K562 (cell line): ENCODE data around the gene LAMTOR5. TPM values are rescaled to one million over a fixed set of nuclear protein-coding genes. Genes with fewer than 3 reads are reported as not detected.

Source experiments
- ATAC-seq: fragments of 200-7000 bp; cut with Tn5 transposase; 3 replicates; pipeline ENCODE4 v1.9.1; 2020; ENCODE audit warnings: moderate library complexity
- BruUV-seq: library from RNA; stranded (reverse); fragments of 400-500 nt; replicated peaks from 2 replicates; lab custom pipeline; 2021; lab: Mats Ljungman, UMichigan
- CTCF ChIA-PET: fragments of 300-600 bp; formaldehyde crosslinking; extraction: SDS; loops from one replicate; lab custom pipeline; 2021; ENCODE audit warnings: low intra/inter-chr PET ratio; lab: Yijun Ruan, JAX
- POLR2A ChIA-PET: fragments of 300-600, 350-650 bp; sonication (Branson Sonifier 250); formaldehyde crosslinking; extraction: SDS; loops from one replicate; lab custom pipeline; 2021; ENCODE audit warnings: antibody characterized with exemption, inconsistent platforms; lab: Yijun Ruan, JAX
- DNase-seq, 4 experiments: peaks; one replicate each; pipeline versions ENCODE4 v3.0.0 to v3.0.0-alpha.2; 2011 to 2018; ENCODE audit warnings: low spot score in 3 of 4, mixed read lengths in 3 of 4; ENCODE audit errors: extremely low read depth in 1 of 4
- FAIRE-seq: peaks from 2 replicates; lab custom pipeline; 2011; peaks lifted over from hg19 to GRCh38; lab: Jason Lieb, UNC
- H2AFZ ChIP-seq: 2 replicates; pipeline ENCODE4 v1.6.0; 2011; ENCODE audit warnings: low read depth, low read length, control low read depth, inconsistent platforms
- H3K27ac ChIP-seq: fragments of 200-600 bp; 3 replicates; pipeline ENCODE4 v1.8.0; 2011; ENCODE audit warnings: low read depth, mild to moderate bottlenecking, control low read depth, inconsistent platforms, low read length, moderate library complexity, mixed read lengths; ENCODE audit errors: extremely low read depth
- H3K27me3 ChIP-seq, 2 experiments: fragments of 300-600 bp in 1 of 2; 2 replicates in 1 of 2; 3 replicates in 1 of 2; pipeline versions ENCODE4 v1.6.0 to v1.8.0; 2011; ENCODE audit warnings: inconsistent platforms in 2 of 2, low read length in 2 of 2, mild to moderate bottlenecking in 1 of 2, mixed read lengths in 1 of 2, moderate library complexity in 1 of 2; ENCODE audit not compliant: control insufficient read depth in 2 of 2, insufficient read depth in 2 of 2
- H3K36me3 ChIP-seq: fragments of 300-600 bp; 3 replicates; pipeline ENCODE4 v1.8.0; 2011; ENCODE audit warnings: mild to moderate bottlenecking, low read length, inconsistent platforms; ENCODE audit not compliant: control insufficient read depth, insufficient read depth
- H3K4me1 ChIP-seq, 2 experiments: fragments of 200-600 bp in 1 of 2; replicated peaks in 1 of 2; 2 replicates in 1 of 2; 3 replicates in 1 of 2; pipeline versions ENCODE4 v1.5.1 to v1.8.0; 2011; ENCODE audit warnings: inconsistent platforms in 2 of 2, low read length in 2 of 2, mild to moderate bottlenecking in 1 of 2, mixed read lengths in 1 of 2, moderate library complexity in 1 of 2; ENCODE audit not compliant: control insufficient read depth in 2 of 2, insufficient read depth in 2 of 2
- H3K4me2 ChIP-seq: 2 replicates; pipeline ENCODE4 v1.6.1; 2011; ENCODE audit warnings: low read length, control low read depth, inconsistent platforms, mixed read lengths; ENCODE audit not compliant: insufficient read depth
- H3K4me3 ChIP-seq: fragments of 200-600 bp; sonication (generic), shearing (Covaris generic); 2 replicates; pipeline ENCODE4 v1.5.1; 2016; ENCODE audit warnings: control low read depth, inconsistent platforms
- H3K79me2 ChIP-seq: fragments of 200-600 bp; 3 replicates; pipeline ENCODE4 v1.8.0; 2011; ENCODE audit warnings: low read length, inconsistent platforms; ENCODE audit not compliant: control insufficient read depth, insufficient read depth
- H3K9ac ChIP-seq, 2 experiments: 2 replicates each; pipeline versions ENCODE4 v1.6.0 to v1.6.1; 2011; ENCODE audit warnings: low read depth in 2 of 2, low read length in 2 of 2, control low read depth in 1 of 2, inconsistent platforms in 1 of 2, mild to moderate bottlenecking in 1 of 2, mixed read lengths in 1 of 2; ENCODE audit not compliant: insufficient read depth in 1 of 2
- H3K9me1 ChIP-seq: one replicate; pipeline ENCODE4 v1.6.0; 2011; ENCODE audit warnings: inconsistent platforms, mild to moderate bottlenecking, low read length, moderate library complexity; ENCODE audit not compliant: control insufficient read depth, insufficient read depth
- H3K9me3 ChIP-seq: replicated peaks from 2 replicates; pipeline ENCODE4 v1.5.1; 2011; ENCODE audit warnings: low read depth, low read length, inconsistent platforms; ENCODE audit not compliant: control insufficient read depth, insufficient read depth
- H4K20me1 ChIP-seq: replicated peaks from 2 replicates; pipeline ENCODE4 v1.6.1; 2011; ENCODE audit warnings: low read length, inconsistent platforms, mixed read lengths; ENCODE audit not compliant: control insufficient read depth, insufficient read depth
- BRCA1 ChIP-seq, 2 experiments: fragments of 450-650 bp in 1 of 2; sonication (generic) in 1 of 2; formaldehyde crosslinking in 1 of 2; IDR thresholded peaks; 2 replicates each; pipeline versions ENCODE4 v1.5.0 to v1.6.1; 2017 to 2020; ENCODE audit warnings: mild to moderate bottlenecking in 1 of 2, missing genetic modification reagents in 1 of 2
- C11orf30 ChIP-seq: fragments of 450-650 bp; IDR thresholded peaks from 2 replicates; pipeline ENCODE4 v1.6.1; 2016; ENCODE audit warnings: low read depth, mild to moderate bottlenecking
- CBX1 ChIP-seq: sonication (generic); IDR thresholded peaks from 2 replicates; pipeline ENCODE4 v1.6.1; 2016; ENCODE audit warnings: antibody characterized with exemption, low read depth, mild to moderate bottlenecking
- CCNT2 ChIP-seq: IDR thresholded peaks from 2 replicates; pipeline ENCODE4 v1.6.1; 2011; ENCODE audit warnings: borderline replicate concordance, low read depth, mild to moderate bottlenecking, moderate library complexity, mixed read lengths, low read length; ENCODE audit not compliant: insufficient read length; ENCODE audit errors: extremely low read depth
- CREBBP ChIP-seq: IDR thresholded peaks from one replicate; pipeline ENCODE4 v1.6.1; 2012; ENCODE audit warnings: low read depth, mild to moderate bottlenecking, control low read depth, inconsistent platforms, low read length
- CREM ChIP-seq: IDR thresholded peaks from 2 replicates; pipeline ENCODE4 v1.6.1; 2014; ENCODE audit warnings: antibody characterized with exemption, low read depth
- CTBP1 ChIP-seq: fragments of 450-650 bp; IDR thresholded peaks from 2 replicates; pipeline ENCODE4 v1.6.1; 2016; ENCODE audit warnings: borderline replicate concordance
- GTF2F1 ChIP-seq: IDR thresholded peaks from 2 replicates; pipeline ENCODE4 v1.6.1; 2011; ENCODE audit warnings: low read depth, low read length, improper control_type of control experiment
- IFI16 ChIP-seq: fragments of 250-450 bp; sonication (Bioruptor Pico); IDR thresholded peaks from 2 replicates; pipeline ENCODE4 v2.1.2; 2022; ENCODE audit warnings: mild to moderate bottlenecking, inconsistent platforms
- MBD2 ChIP-seq: sonication (generic); IDR thresholded peaks from 2 replicates; pipeline ENCODE4 v1.6.1; 2016; ENCODE audit warnings: low read depth, borderline replicate concordance
- NCOR1 ChIP-seq: fragments of 450-650 bp; IDR thresholded peaks from 2 replicates; pipeline ENCODE4 v1.6.1; 2016; ENCODE audit warnings: mild to moderate bottlenecking, moderate library complexity
- SMARCB1 ChIP-seq: IDR thresholded peaks from 2 replicates; pipeline ENCODE4 v1.6.1; 2011; ENCODE audit warnings: improper control_type of control experiment, low read depth; ENCODE audit not compliant: insufficient read length
- SNIP1 ChIP-seq: fragments of 450-650 bp; IDR thresholded peaks from 2 replicates; pipeline ENCODE4 v1.7.1; 2017; ENCODE audit warnings: low read depth, mild to moderate bottlenecking
- U2AF2 ChIP-seq: fragments of 200-400 bp; formaldehyde crosslinking; optimal IDR thresholded peaks from 2 replicates; pipeline ENCODE3; 2017; ENCODE audit warnings: low read depth, mild to moderate bottlenecking, low read length
- XRCC3 ChIP-seq: fragments of 450-650 bp; IDR thresholded peaks from 2 replicates; pipeline ENCODE4 v1.6.1; 2017; ENCODE audit warnings: mild to moderate bottlenecking, moderate library complexity
- YBX1 ChIP-seq: fragments of 450-650 bp; IDR thresholded peaks from 2 replicates; pipeline ENCODE4 v1.7.1; 2016; ENCODE audit warnings: mild to moderate bottlenecking
- WGBS: fragments of 100-300 bp; shearing (Covaris generic); methylation state at CpG from one replicate; pipeline ENCODE4 v1.1.6; 2016; ENCODE audit warnings: low coverage, mixed read lengths; ENCODE audit not compliant: insufficient coverage; ENCODE audit errors: missing lambda C conversion rate; 5-methylcytosine and 5-hydroxymethylcytosine counted together
- in situ Hi-C: fragments of 300-500 bp; cut with MboI; formaldehyde crosslinking; loops from 4 replicates; pipeline ENCODE4 v1.15.0; 2018; ENCODE audit warnings: inconsistent platforms, mixed read lengths
- intact Hi-C: fragments of 100-400 bp; cut with micrococcal nuclease; formaldehyde crosslinking; loops from 2 replicates; pipeline ENCODE4 v1.14.2; 2022
- polyA plus RNA-seq, 8 experiments: library from polyadenylated mRNA; depleted of rRNA in 4 of 8; stranded (reverse) in 5 of 8; unstranded in 3 of 8; fragments of >200 nt; fragmentation: Nextera tagmentation in 2 of 8; fragmentation: Illumina TruSeq in 1 of 8; extraction: Ambion mirVana in 2 of 8; extraction: Trizol in 1 of 8; gene quantifications; 2 replicates each; pipeline versions ENCODE4 v1.2.1 to v1.2.3, GENCODE V29; 2011 to 2014; ENCODE audit warnings: inconsistent platforms in 1 of 8, missing spikeins in 1 of 8
- total RNA-seq, 7 experiments: library from RNA; depleted of rRNA in 6 of 7; stranded (reverse); fragments of >200 nt in 6 of 7; fragmentation: Illumina TruSeq in 2 of 7; extraction: Trizol in 2 of 7; gene quantifications; 2 replicates each; pipeline versions ENCODE4 v1.2.1 to v1.2.3, GENCODE V29; 2011 to 2021; ENCODE audit warnings: low replicate concordance in 1 of 7
- TF ChIP-seq, protein P1 (sequence below): sonication (generic); formaldehyde crosslinking; IDR thresholded peaks from 2 replicates; pipeline ENCODE4 v1.8.0; 2022; ENCODE audit warnings: missing genetic modification reagents, mild to moderate bottlenecking, borderline replicate concordance
- TF ChIP-seq, protein P2 (sequence below): fragments of 450-650 bp; IDR thresholded peaks from 2 replicates; pipeline ENCODE4 v1.6.1; 2014; ENCODE audit warnings: low read depth, mild to moderate bottlenecking, moderate library complexity, borderline replicate concordance

The LAMTOR5 gene
- total and polyA plus RNA-seq, 9 of the 15 experiments (the other 6 are each of a cell fraction or from before 2014, with no cell fraction given): 118 to 712 (median 241) TPM

DNA sequence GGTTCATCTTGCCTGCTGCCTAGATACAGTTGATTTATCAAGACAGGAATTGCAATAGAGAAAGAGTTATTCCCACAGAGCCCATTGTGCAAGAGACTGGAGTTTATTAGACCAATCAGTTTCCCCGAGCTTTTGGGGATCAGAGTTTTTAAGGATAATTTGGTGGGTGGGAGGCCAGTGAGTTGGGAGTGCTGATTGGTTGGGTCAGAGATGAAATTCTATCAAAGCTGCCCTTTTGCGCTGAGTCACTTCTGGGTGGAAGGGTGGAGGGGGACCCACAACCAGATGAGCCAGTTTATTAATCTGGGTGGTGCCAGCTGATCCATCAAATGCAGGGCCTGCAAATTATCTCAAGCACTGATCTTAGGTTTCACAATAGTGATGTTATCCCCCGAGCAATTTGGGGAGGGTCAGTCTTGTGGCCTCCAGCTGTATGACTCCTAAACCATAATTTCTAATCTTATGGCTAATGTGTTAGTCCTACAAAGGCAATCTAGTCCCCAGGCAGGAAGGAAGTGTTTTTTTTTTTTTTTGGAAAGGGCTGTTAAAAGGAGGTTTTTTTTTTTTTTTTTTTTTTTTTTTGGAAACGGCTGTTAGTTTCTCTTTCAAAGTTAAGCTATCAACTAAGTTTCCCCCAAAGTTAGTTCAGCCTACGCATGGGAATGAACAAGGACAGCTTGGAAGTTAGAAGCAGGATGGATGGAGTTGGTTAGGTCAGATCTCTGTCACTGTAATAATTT lies 24.1 kb downstream of the LAMTOR5 start (continued):
- TF ChIP-seq, protein P1, sequence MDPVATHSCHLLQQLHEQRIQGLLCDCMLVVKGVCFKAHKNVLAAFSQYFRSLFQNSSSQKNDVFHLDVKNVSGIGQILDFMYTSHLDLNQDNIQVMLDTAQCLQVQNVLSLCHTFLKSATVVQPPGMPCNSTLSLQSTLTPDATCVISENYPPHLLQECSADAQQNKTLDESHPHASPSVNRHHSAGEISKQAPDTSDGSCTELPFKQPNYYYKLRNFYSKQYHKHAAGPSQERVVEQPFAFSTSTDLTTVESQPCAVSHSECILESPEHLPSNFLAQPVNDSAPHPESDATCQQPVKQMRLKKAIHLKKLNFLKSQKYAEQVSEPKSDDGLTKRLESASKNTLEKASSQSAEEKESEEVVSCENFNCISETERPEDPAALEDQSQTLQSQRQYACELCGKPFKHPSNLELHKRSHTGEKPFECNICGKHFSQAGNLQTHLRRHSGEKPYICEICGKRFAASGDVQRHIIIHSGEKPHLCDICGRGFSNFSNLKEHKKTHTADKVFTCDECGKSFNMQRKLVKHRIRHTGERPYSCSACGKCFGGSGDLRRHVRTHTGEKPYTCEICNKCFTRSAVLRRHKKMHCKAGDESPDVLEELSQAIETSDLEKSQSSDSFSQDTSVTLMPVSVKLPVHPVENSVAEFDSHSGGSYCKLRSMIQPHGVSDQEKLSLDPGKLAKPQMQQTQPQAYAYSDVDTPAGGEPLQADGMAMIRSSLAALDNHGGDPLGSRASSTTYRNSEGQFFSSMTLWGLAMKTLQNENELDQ (CRISPR knock-in tag): no peak
- TF ChIP-seq NCOR1 (no peak), CTBP1 (no peak)
- TF ChIP-seq, all 486 proteins: peak for 12

DNA sequence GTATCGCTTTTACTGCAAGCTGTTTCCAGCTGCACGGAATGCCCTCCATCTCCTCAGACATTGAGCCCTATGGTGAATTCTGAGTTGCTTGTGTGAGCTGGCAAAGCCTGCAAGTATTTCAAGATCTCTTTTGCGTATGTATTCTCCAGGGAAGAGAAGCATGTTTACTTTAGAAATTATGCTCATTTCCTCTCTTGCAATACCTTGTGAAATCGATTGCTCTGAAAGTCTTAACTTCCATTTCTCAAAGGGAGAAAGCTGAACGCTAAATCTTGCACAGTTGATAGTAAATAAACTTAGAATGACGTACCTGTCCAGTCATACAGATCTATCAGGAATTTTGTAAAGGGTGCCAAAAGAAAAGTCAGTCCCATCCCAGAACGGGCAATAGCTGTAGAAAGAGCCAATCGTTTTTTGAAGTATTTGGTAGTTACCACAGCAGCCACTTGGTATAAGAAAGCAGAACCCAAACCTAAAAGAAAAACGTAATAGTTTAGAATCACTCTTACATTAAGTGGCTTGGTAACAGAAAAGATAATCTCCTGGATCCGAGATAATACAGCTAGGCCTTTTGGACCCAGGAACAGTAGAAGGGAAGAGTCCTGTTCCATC lies 26.7 kb downstream of the LAMTOR5 start:
- 85% methylated on average over 9 of the region's 10 CpGs for WGBS
- no peaks in the 10 kb centered on the region for H3K9me1 ChIP-seq
- H3K36me3 ChIP-seq: peaks cover 64% of the 10 kb centered on the region
- DNase-seq: no peak
- no peak overlapping the region for H2AFZ ChIP-seq
- H3K9me3 ChIP-seq: no peaks in the 10 kb centered on the region
- H3K27me3 ChIP-seq: no peaks in the 10 kb centered on the region
- no peaks in the 10 kb centered on the region for H4K20me1 ChIP-seq
- CTCF ChIA-PET: no interaction called here
- no peak overlapping the region for H3K9ac ChIP-seq
- no peaks in the 10 kb centered on the region for H3K79me2 ChIP-seq
- no peak for FAIRE-seq
- no peak for ATAC-seq
- in situ Hi-C loops (no loop called here), intact Hi-C loops (no loop called here)
- POLR2A ChIA-PET: interaction anchor here (0.7 to 3.9 kb wide), 3 partner anchors 8 to 42 kb away, joined by 3 to 13 read pairs (median 6); partner anchors contain the start of gene RBM15
- no TSS peak for BruUV-seq
- H3K4me1 ChIP-seq: no peaks in the 10 kb centered on the region
- no peak overlapping the region for H3K27ac ChIP-seq
- H3K4me2 ChIP-seq: no peak overlapping the region
- H3K4me3 ChIP-seq: no peak overlapping the region
- TF ChIP-seq GTF2F1 (no peak), C11orf30 (no peak), BRCA1 (IDR thresholded peaks at IDR 0.05) (no peak), BRCA1 (CRISPR knock-in tag; IDR thresholded peaks at IDR 0.05) (no peak), CBX1 (no peak), CCNT2 (no peak), SNIP1 (no peak), CREM (no peak), IFI16 (no peak), MBD2 (no peak), CREBBP (no peak), YBX1 (no peak), U2AF2 (no peak), SMARCB1 (no peak), XRCC3 (no peak)
- TF ChIP-seq, protein P2, sequence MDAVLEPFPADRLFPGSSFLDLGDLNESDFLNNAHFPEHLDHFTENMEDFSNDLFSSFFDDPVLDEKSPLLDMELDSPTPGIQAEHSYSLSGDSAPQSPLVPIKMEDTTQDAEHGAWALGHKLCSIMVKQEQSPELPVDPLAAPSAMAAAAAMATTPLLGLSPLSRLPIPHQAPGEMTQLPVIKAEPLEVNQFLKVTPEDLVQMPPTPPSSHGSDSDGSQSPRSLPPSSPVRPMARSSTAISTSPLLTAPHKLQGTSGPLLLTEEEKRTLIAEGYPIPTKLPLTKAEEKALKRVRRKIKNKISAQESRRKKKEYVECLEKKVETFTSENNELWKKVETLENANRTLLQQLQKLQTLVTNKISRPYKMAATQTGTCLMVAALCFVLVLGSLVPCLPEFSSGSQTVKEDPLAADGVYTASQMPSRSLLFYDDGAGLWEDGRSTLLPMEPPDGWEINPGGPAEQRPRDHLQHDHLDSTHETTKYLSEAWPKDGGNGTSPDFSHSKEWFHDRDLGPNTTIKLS: no peak
